ENCODE data around the gene TRAM2. TPM values are rescaled to one million over a fixed set of nuclear protein-coding genes. Genes with fewer than 3 reads are reported as not detected.

TRAM2 gene
- total and polyA plus RNA-seq, 8 donors, result 22.1 to 38.4 (median 27.4) TPM

GRCh38 chr6:52516269-52516668 is 60.6 kb downstream of the TRAM2 start:
- TF ChIP-seq CTCF (IDR thresholded peaks at IDR 0.05), result no peak

GRCh38 chr6:52515219-52515960 is 61.5 kb downstream of the TRAM2 start:
- H3K4me1 ChIP-seq, result peaks cover 34 to 38% of the 10 kb centered on the region in 2 donors
- no peaks in the 10 kb centered on the region for H3K9me3 ChIP-seq
- H3K27me3 ChIP-seq, result no peaks in the 10 kb centered on the region
- peaks cover 0 to 34% of the 10 kb centered on the region in 2 donors for H3K36me3 ChIP-seq
- ATAC-seq (no peak), DNase-seq (no peak)
- intact Hi-C loops (cut with DNase I), result no loop called here
- TF ChIP-seq CTCF (IDR thresholded peaks at IDR 0.05), result no peak
- peak overlapping the region in 1 of 2 donors; percentile 46 for H3K27ac ChIP-seq
- H3K4me3 ChIP-seq, result no peak overlapping the region

More at GRCh38 chr6:52516269-52516668, 60.6 kb downstream of the TRAM2 start:
- no peak overlapping the region for H3K4me3 ChIP-seq
- peaks cover 0 to 25% of the 10 kb centered on the region in 2 donors for H3K36me3 ChIP-seq
- H3K27me3 ChIP-seq, result no peaks in the 10 kb centered on the region
- H3K27ac ChIP-seq, result no peak overlapping the region
- H3K4me1 ChIP-seq, result peaks cover 32 to 38% of the 10 kb centered on the region in 2 donors
- DNase-seq (no peak), ATAC-seq (no peak)
- intact Hi-C loops (cut with DNase I), result no loop called here
- no peaks in the 10 kb centered on the region for H3K9me3 ChIP-seq

GRCh38 chr6:52514514-52514913 is 62.3 kb downstream of the TRAM2 start:
- Histone ChIP-seq H3K9me3 (no peaks in the 10 kb centered on the region), H3K4me1 (peaks cover 34 to 38% of the 10 kb centered on the region in 2 donors), H3K4me3 (no peak overlapping the region), H3K27ac (peak overlapping the region in 1 of 2 donors; percentile 46), H3K27me3 (no peaks in the 10 kb centered on the region), H3K36me3 (peaks cover 0 to 41% of the 10 kb centered on the region in 2 donors)
- TF ChIP-seq CTCF (IDR thresholded peaks at IDR 0.05), result no peak
- ATAC-seq, result no peak
- no peak for DNase-seq
- intact Hi-C loops (cut with DNase I), result no loop called here

- H3K9me3 ChIP-seq, result no peaks in the 10 kb centered on the region
- peak overlapping the region in 1 of 2 donors; percentile 86 for H3K27ac ChIP-seq
- DNase-seq (no peak), ATAC-seq (no peak)
- peaks cover 34 to 36% of the 10 kb centered on the region in 2 donors for H3K4me1 ChIP-seq
- intact Hi-C loops (cut with DNase I), result no loop called here
- peaks cover 0 to 47% of the 10 kb centered on the region in 2 donors for H3K36me3 ChIP-seq
- TF ChIP-seq CTCF (IDR thresholded peaks at IDR 0.05), result no peak
- H3K27me3 ChIP-seq, result no peaks in the 10 kb centered on the region
- no peak overlapping the region for H3K4me3 ChIP-seq
Measured at GRCh38 chr6:52513896-52514295, 63.0 kb downstream of the TRAM2 start.

GRCh38 chr6:52513464-52513863 is 63.4 kb downstream of the TRAM2 start:
- Histone ChIP-seq H3K4me1 (peaks cover 32 to 33% of the 10 kb centered on the region in 2 donors), H3K4me3 (no peak overlapping the region), H3K36me3 (peaks cover 0 to 51% of the 10 kb centered on the region in 2 donors), H3K27ac (peak overlapping the region in 1 of 2 donors; percentile 86), H3K27me3 (no peaks in the 10 kb centered on the region), H3K9me3 (no peaks in the 10 kb centered on the region)
- DNase-seq, result no peak
- ATAC-seq, result no peak
- TF ChIP-seq CTCF (IDR thresholded peaks at IDR 0.05), result no peak
- intact Hi-C loops (cut with DNase I), result no loop called here

Data from left lung (tissue), 10 donors.